T-cell (primary cell): ENCODE measurements around the gene LDLRAD4. TPM values are rescaled to one million over a fixed set of nuclear protein-coding genes. Genes with fewer than 3 reads are reported as not detected.

Source experiments
- ATAC-seq, 4 experiments: fragments of 200-7000 bp in 3 of 4; fragments of 150-1000 bp in 1 of 4; cut with Tn5 transposase; replicated peaks in 1 of 4; 1 replicate in 3 of 4; 2 replicates in 1 of 4; pipeline ENCODE4 v1.10.0; 2021; ENCODE audit warnings: moderate library complexity in 3 of 4, mild to moderate bottlenecking in 2 of 4, moderate number of reproducible peaks in 1 of 4
- CTCF ChIA-PET, 2 donors: fragments of 300-600 bp; sonication (Branson Sonifier 250); formaldehyde crosslinking; loops; one replicate each; lab custom pipeline; 2022; ENCODE audit warnings: antibody characterized with exemption in 2 of 2; lab: Charles Lee
- POLR2A ChIA-PET, 2 donors: fragments of 300-600 bp; sonication (Branson Sonifier 250); formaldehyde crosslinking; loops; one replicate each; lab custom pipeline; 2022; ENCODE audit warnings: antibody characterized with exemption in 2 of 2; lab: Charles Lee
- DNase-seq, 35 experiments: peaks; one replicate each; pipeline versions ENCODE4 v3.0.0 to v3.0.0-alpha.2; 2013 to 2023
- H3K27ac ChIP-seq: one replicate; pipeline ENCODE4 v1.5.1; 2013; ENCODE audit warnings: low read length
- H3K27me3 ChIP-seq, 2 experiments: replicated peaks in 1 of 2; 1 replicate in 1 of 2; 2 replicates in 1 of 2; pipeline versions ENCODE4 v1.6.1 to v1.7.0; 2013; ENCODE audit warnings: low read length in 1 of 2, mixed read lengths in 1 of 2; ENCODE audit not compliant: control insufficient read depth in 2 of 2, insufficient read depth in 2 of 2; ENCODE audit errors: extremely low read depth in 1 of 2
- H3K36me3 ChIP-seq, 2 donors: 1 replicate in 1 of 2; 2 replicates in 1 of 2; pipeline versions ENCODE4 v1.6.1 to v1.7.0; 2013; ENCODE audit warnings: low read length in 1 of 2; ENCODE audit not compliant: control insufficient read depth in 2 of 2, insufficient read depth in 1 of 2; ENCODE audit errors: extremely low read depth in 1 of 2
- H3K4me1 ChIP-seq, 2 experiments: 1 replicate in 1 of 2; 2 replicates in 1 of 2; pipeline versions ENCODE4 v1.6.1 to v1.7.0; 2013; ENCODE audit warnings: low read length in 2 of 2, mixed read lengths in 1 of 2; ENCODE audit not compliant: insufficient read depth in 2 of 2, control insufficient read depth in 1 of 2; ENCODE audit errors: extremely low read depth in 1 of 2
- H3K4me3 ChIP-seq, 2 donors: 1 replicate in 1 of 2; 2 replicates in 1 of 2; pipeline versions ENCODE4 v1.5.1 to v1.7.0; 2013; ENCODE audit warnings: mild to moderate bottlenecking in 2 of 2, low read length in 1 of 2, moderate library complexity in 1 of 2; ENCODE audit not compliant: control insufficient read depth in 1 of 2; ENCODE audit errors: extremely low read depth in 1 of 2
- H3K9me3 ChIP-seq: 2 replicates; pipeline ENCODE4 v1.7.0; 2013
- H3K27ac Mint-ChIP-seq, 2 donors: one replicate each; pipeline ENCODE4 v1.8.0; 2020 to 2021; ENCODE audit warnings: mild to moderate bottlenecking in 2 of 2, mixed read lengths in 2 of 2
- H3K27me3 Mint-ChIP-seq, 2 donors: one replicate each; pipeline ENCODE4 v1.8.0; 2021 to 2022; ENCODE audit warnings: mixed read lengths in 2 of 2
- H3K36me3 Mint-ChIP-seq: one replicate; pipeline ENCODE4 v1.8.0; 2021; ENCODE audit warnings: mixed read lengths
- H3K4me1 Mint-ChIP-seq, 3 donors: one replicate each; pipeline ENCODE4 v1.8.0; 2020 to 2022; ENCODE audit warnings: mixed read lengths in 3 of 3, mild to moderate bottlenecking in 1 of 3
- H3K4me3 Mint-ChIP-seq, 3 donors: one replicate each; pipeline ENCODE4 v1.8.0; 2020 to 2022; ENCODE audit warnings: mild to moderate bottlenecking in 3 of 3, mixed read lengths in 3 of 3, moderate library complexity in 3 of 3
- H3K9me3 Mint-ChIP-seq, 3 donors: one replicate each; pipeline ENCODE4 v1.8.0; 2020 to 2022; ENCODE audit warnings: mixed read lengths in 3 of 3
- WGBS: methylation state at CpG from one replicate; pipeline ENCODE4 v1.1.5; 2013; ENCODE audit warnings: missing lambda C conversion rate; ENCODE audit not compliant: insufficient coverage; 5-methylcytosine and 5-hydroxymethylcytosine counted together
- total RNA-seq, 35 experiments: library from RNA in 6 of 35; stranded (reverse) in 6 of 35; fragments of 120-200 nt in 1 of 35; gene quantifications; one replicate each; pipeline versions ENCODE4 v1.2.1 to v1.2.4 and lab custom pipeline; 2013 to 2026

The LDLRAD4 gene
- total RNA-seq, 5 donors from 2014 or later (not counting 1 experiment from before 2014, with no cell fraction given): 57.6 to 80.8 (median 72.4) TPM

- Mint-ChIP-seq H3K4me1 (peaks cover 22 to 33% (median 27%) of the 10 kb centered on the region in 3 donors), H3K27me3 (no peaks in the 10 kb centered on the region), H3K27ac (peak overlapping the region in 1 of 2 donors; percentile 1), H3K36me3 (peaks cover 3% of the 10 kb centered on the region), H3K4me3 (no peak overlapping the region), H3K9me3 (no peaks in the 10 kb centered on the region)
- POLR2A ChIA-PET: interaction anchor here in 1 of 2 donors (1.0 kb wide), 1 partner anchor 313 kb away, joined by 7 read pairs; no protein-coding TSS in a partner anchor
- no peak overlapping the region for H3K4me3 ChIP-seq
- ATAC-seq: no peak
- no peak overlapping the region for H3K27ac ChIP-seq
- peaks cover 2 to 7% of the 10 kb centered on the region in 2 experiments for H3K4me1 ChIP-seq
- peaks cover 0 to 4% of the 10 kb centered on the region in 2 donors for H3K36me3 ChIP-seq
- H3K9me3 ChIP-seq: no peaks in the 10 kb centered on the region
- H3K27me3 ChIP-seq: no peaks in the 10 kb centered on the region
- 98% methylated on average over 5 of the region's 5 CpGs for WGBS
- DNase-seq: no peak
- CTCF ChIA-PET: no interaction called here
These were observed 210.5 kb downstream of the LDLRAD4 start for GRCh38 chr18:13429016-13429415.

- Mint-ChIP-seq H3K27me3 (no peaks in the 10 kb centered on the region), H3K4me1 (peaks cover 16 to 27% (median 20%) of the 10 kb centered on the region in 3 donors), H3K36me3 (peaks cover 3% of the 10 kb centered on the region), H3K9me3 (no peaks in the 10 kb centered on the region), H3K27ac (no peak overlapping the region), H3K4me3 (no peak overlapping the region)
- Histone ChIP-seq H3K27ac (no peak overlapping the region), H3K4me1 (peaks cover 2 to 7% of the 10 kb centered on the region in 2 experiments), H3K36me3 (peaks cover 0 to 4% of the 10 kb centered on the region in 2 donors), H3K9me3 (no peaks in the 10 kb centered on the region), H3K27me3 (no peaks in the 10 kb centered on the region), H3K4me3 (no peak overlapping the region)
- CTCF ChIA-PET: no interaction called here
- POLR2A ChIA-PET: interaction anchor here in 1 of 2 donors (1.0 kb wide), 1 partner anchor 312 kb away, joined by 7 read pairs; no protein-coding TSS in a partner anchor
- ATAC-seq: no peak
- DNase-seq: no peak
- 94% methylated on average over 6 of the region's 15 CpGs for WGBS
These were observed 211.4 kb downstream of the LDLRAD4 start for GRCh38 chr18:13429884-13430510.

GRCh38 chr18:13430663-13431062 is 212.1 kb downstream of the LDLRAD4 start:
- no peaks in the 10 kb centered on the region for H3K9me3 ChIP-seq
- DNase-seq (no peak), ATAC-seq (no peak)
- peaks cover 7% of the 10 kb centered on the region in 2 experiments for H3K4me1 ChIP-seq
- H3K36me3 Mint-ChIP-seq: peaks cover 3% of the 10 kb centered on the region
- no peak overlapping the region for H3K27ac Mint-ChIP-seq
- no peaks in the 10 kb centered on the region for H3K9me3 Mint-ChIP-seq
- H3K27me3 ChIP-seq: no peaks in the 10 kb centered on the region
- CTCF ChIA-PET: no interaction called here
- H3K27me3 Mint-ChIP-seq: no peaks in the 10 kb centered on the region
- H3K4me3 ChIP-seq: no peak overlapping the region
- H3K4me1 Mint-ChIP-seq: peaks cover 17 to 29% (median 18%) of the 10 kb centered on the region in 3 donors
- no peak overlapping the region for H3K4me3 Mint-ChIP-seq
- WGBS: 94% methylated on average over 3 of the region's 4 CpGs
- POLR2A ChIA-PET: no interaction called here
- H3K36me3 ChIP-seq: peaks cover 0 to 4% of the 10 kb centered on the region in 2 donors
- H3K27ac ChIP-seq: no peak overlapping the region

- peaks cover 3% of the 10 kb centered on the region for H3K36me3 Mint-ChIP-seq
- ATAC-seq: no peak
- H3K9me3 Mint-ChIP-seq: no peaks in the 10 kb centered on the region
- H3K27ac Mint-ChIP-seq: no peak overlapping the region
- ChIA-PET CTCF (no interaction called here), POLR2A (no interaction called here)
- no peak overlapping the region for H3K4me3 Mint-ChIP-seq
- Histone ChIP-seq H3K4me3 (no peak overlapping the region), H3K9me3 (no peaks in the 10 kb centered on the region), H3K27me3 (no peaks in the 10 kb centered on the region), H3K27ac (no peak overlapping the region), H3K4me1 (peaks cover 13 to 16% of the 10 kb centered on the region in 2 experiments), H3K36me3 (peaks cover 0 to 4% of the 10 kb centered on the region in 2 donors)
- peaks cover 22 to 35% (median 27%) of the 10 kb centered on the region in 3 donors for H3K4me1 Mint-ChIP-seq
- no peak for DNase-seq
- no peaks in the 10 kb centered on the region for H3K27me3 Mint-ChIP-seq
- 93% methylated on average over 15 of the region's 16 CpGs for WGBS
These were observed 213.3 kb downstream of the LDLRAD4 start for GRCh38 chr18:13431886-13432285.

GRCh38 chr18:13433125-13433524 is 214.6 kb downstream of the LDLRAD4 start:
- H3K36me3 Mint-ChIP-seq: peaks cover 3% of the 10 kb centered on the region
- CTCF ChIA-PET: no interaction called here

GRCh38 chr18:13433685-13434084 is 215.1 kb downstream of the LDLRAD4 start:
- H3K27ac Mint-ChIP-seq: peak overlapping the region in 1 of 2 donors; percentile 12
- H3K36me3 ChIP-seq: peaks cover 0 to 4% of the 10 kb centered on the region in 2 donors
- POLR2A ChIA-PET: no interaction called here

More at GRCh38 chr18:13433125-13433524, 214.6 kb downstream of the LDLRAD4 start:
- Histone ChIP-seq H3K27me3 (no peaks in the 10 kb centered on the region), H3K27ac (no peak overlapping the region), H3K4me1 (peaks cover 26 to 28% of the 10 kb centered on the region in 2 experiments), H3K4me3 (no peak overlapping the region), H3K36me3 (peaks cover 0 to 4% of the 10 kb centered on the region in 2 donors), H3K9me3 (no peaks in the 10 kb centered on the region)
- WGBS: 83% methylated on average over 1 of the region's 3 CpGs
- Mint-ChIP-seq H3K4me1 (peaks cover 34 to 45% (median 39%) of the 10 kb centered on the region in 3 donors), H3K4me3 (no peak overlapping the region), H3K27ac (peak overlapping the region; percentile 44 to 50), H3K27me3 (no peaks in the 10 kb centered on the region), H3K9me3 (no peaks in the 10 kb centered on the region)
- ATAC-seq (no peak), DNase-seq (no peak)
- POLR2A ChIA-PET: no interaction called here

More at GRCh38 chr18:13433685-13434084, 215.1 kb downstream of the LDLRAD4 start:
- no peak for DNase-seq
- Histone ChIP-seq H3K27ac (no peak overlapping the region), H3K4me1 (peaks cover 29% of the 10 kb centered on the region in 2 experiments), H3K9me3 (no peaks in the 10 kb centered on the region), H3K27me3 (no peaks in the 10 kb centered on the region), H3K4me3 (no peak overlapping the region)
- CTCF ChIA-PET: interaction anchor here in 1 of 2 donors (0.7 kb wide), 1 partner anchor 274 kb away, joined by 4 read pairs; no protein-coding TSS in a partner anchor
- H3K4me3 Mint-ChIP-seq: no peak overlapping the region
- H3K36me3 Mint-ChIP-seq: peaks cover 3% of the 10 kb centered on the region
- no peaks in the 10 kb centered on the region for H3K27me3 Mint-ChIP-seq
- peaks cover 38 to 49% (median 45%) of the 10 kb centered on the region in 3 donors for H3K4me1 Mint-ChIP-seq
- no peaks in the 10 kb centered on the region for H3K9me3 Mint-ChIP-seq
- WGBS: 100% methylated on average over 3 of the region's 5 CpGs
- ATAC-seq: no peak
